B cell (primary cell): ENCODE results near the gene NPAS2.

Source experiments
- EZH2 ChIP-seq: IDR thresholded peaks from 2 replicates; pipeline ENCODE4 v1.6.1; 2012; ENCODE audit warnings: borderline replicate concordance, low read depth, mild to moderate bottlenecking, moderate library complexity, low read length; ENCODE audit not compliant: insufficient read depth, poor library complexity, severe bottlenecking
- TF ChIP-seq, protein P1 (sequence below): fragments of 200-600 bp; IDR thresholded peaks from one replicate; pipeline ENCODE4 v1.8.0; 2022; ENCODE audit warnings: antibody characterized with exemption, mild to moderate bottlenecking

DNA sequence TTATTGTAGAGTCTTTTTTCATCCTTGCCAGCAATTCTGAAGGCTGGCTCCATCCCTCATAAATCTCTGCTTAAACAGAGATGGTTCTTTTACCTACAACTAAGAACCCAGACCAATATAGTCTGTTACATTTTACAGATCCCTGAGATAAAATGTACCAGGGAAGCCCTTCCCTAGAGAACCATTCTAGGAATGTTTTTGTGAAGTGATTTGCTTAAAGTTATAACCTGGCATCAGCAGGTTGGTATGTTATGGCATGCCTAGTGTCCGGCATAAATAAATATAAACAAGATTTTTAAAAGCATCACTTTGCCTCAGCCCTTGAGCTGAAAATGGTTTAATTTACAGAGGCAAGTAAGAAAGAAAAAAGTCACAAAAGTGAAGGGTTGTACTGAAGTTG lies 18.5 kb upstream of the NPAS2 start:
- TF ChIP-seq, protein P1, sequence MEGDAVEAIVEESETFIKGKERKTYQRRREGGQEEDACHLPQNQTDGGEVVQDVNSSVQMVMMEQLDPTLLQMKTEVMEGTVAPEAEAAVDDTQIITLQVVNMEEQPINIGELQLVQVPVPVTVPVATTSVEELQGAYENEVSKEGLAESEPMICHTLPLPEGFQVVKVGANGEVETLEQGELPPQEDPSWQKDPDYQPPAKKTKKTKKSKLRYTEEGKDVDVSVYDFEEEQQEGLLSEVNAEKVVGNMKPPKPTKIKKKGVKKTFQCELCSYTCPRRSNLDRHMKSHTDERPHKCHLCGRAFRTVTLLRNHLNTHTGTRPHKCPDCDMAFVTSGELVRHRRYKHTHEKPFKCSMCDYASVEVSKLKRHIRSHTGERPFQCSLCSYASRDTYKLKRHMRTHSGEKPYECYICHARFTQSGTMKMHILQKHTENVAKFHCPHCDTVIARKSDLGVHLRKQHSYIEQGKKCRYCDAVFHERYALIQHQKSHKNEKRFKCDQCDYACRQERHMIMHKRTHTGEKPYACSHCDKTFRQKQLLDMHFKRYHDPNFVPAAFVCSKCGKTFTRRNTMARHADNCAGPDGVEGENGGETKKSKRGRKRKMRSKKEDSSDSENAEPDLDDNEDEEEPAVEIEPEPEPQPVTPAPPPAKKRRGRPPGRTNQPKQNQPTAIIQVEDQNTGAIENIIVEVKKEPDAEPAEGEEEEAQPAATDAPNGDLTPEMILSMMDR = no peak
- TF ChIP-seq EZH2 = no peak
